ENCODE results near the gene MACROD2. TPM values are rescaled to one million over a fixed set of nuclear protein-coding genes. Genes with fewer than 3 reads are reported as not detected.

Gene MACROD2
- total RNA-seq, 1 experiment from 2014 or later, result 1.6 TPM

- Histone ChIP-seq H4K20me1 (ENCODE audit: control insufficient read depth, insufficient read depth, insufficient read length) (no peaks in the 10 kb centered on the region), H3K18ac (ENCODE audit: insufficient read length, low read depth, low read length) (no peak overlapping the region), H2AFZ (ENCODE audit: low read length) (no peak overlapping the region), H3K56ac (ENCODE audit: insufficient read length, low read depth, low read length) (no peak overlapping the region), H3K79me2 (ENCODE audit: insufficient read depth, low read length) (no peaks in the 10 kb centered on the region), H3K27ac (ENCODE audit: insufficient read length, low read depth, low read length) (no peak overlapping the region), H3K27me3 (ENCODE audit: insufficient read depth, low read length) (no peaks in the 10 kb centered on the region), H2AK5ac (ENCODE audit: insufficient read length, low read length) (no peak overlapping the region), H3K9me3 (ENCODE audit: control insufficient read depth, low read depth, low read length) (no peaks in the 10 kb centered on the region), H3K4ac (ENCODE audit: low read depth, low read length) (no peak overlapping the region), H3K4me1 (ENCODE audit: insufficient read depth, low read length) (peaks cover 5% of the 10 kb centered on the region; the same call in 1 of the 2 replicates), H3K23ac (ENCODE audit: insufficient read length, low read depth, low read length) (no peak overlapping the region), H3T11ph (ENCODE audit: low read length) (no peak overlapping the region), H3K14ac (ENCODE audit: insufficient read depth, low read length) (no peak overlapping the region), H3K9ac (ENCODE audit: extremely low read depth, insufficient read length, low read length) (no peak overlapping the region), H2BK20ac (ENCODE audit: low read depth, low read length, poor library complexity, severe bottlenecking) (no peak overlapping the region), H2BK5ac (ENCODE audit: insufficient read length, low read length) (no peak overlapping the region), H3K23me2 (ENCODE audit: insufficient read length, low read depth, low read length, poor library complexity, severe bottlenecking) (no peaks in the 10 kb centered on the region), H2BK12ac (ENCODE audit: insufficient read length, low read depth, low read length) (no peak overlapping the region), H2BK15ac (ENCODE audit: low read depth, low read length) (no peak overlapping the region), H3K4me2 (ENCODE audit: insufficient read depth, insufficient read length, low read length) (no peak overlapping the region), H4K5ac (ENCODE audit: insufficient read length, low read depth, low read length) (no peak overlapping the region), H2BK120ac (ENCODE audit: low read depth, low read length, poor library complexity, severe bottlenecking) (no peak overlapping the region), H3K79me1 (ENCODE audit: insufficient read depth, low read depth, low read length, poor library complexity, severe bottlenecking) (no peaks in the 10 kb centered on the region), H4K8ac (replicated peaks; ENCODE audit: insufficient read length, low read depth, low read length) (no peak overlapping the region), H4K91ac (ENCODE audit: insufficient read length, low read depth, low read length) (no peak overlapping the region)
- no CpG with 5 or more reads among the region's 7 CpGs for WGBS (ENCODE audit: extremely low coverage, insufficient read length, low lambda C conversion rate)
- TF ChIP-seq, protein P1, sequence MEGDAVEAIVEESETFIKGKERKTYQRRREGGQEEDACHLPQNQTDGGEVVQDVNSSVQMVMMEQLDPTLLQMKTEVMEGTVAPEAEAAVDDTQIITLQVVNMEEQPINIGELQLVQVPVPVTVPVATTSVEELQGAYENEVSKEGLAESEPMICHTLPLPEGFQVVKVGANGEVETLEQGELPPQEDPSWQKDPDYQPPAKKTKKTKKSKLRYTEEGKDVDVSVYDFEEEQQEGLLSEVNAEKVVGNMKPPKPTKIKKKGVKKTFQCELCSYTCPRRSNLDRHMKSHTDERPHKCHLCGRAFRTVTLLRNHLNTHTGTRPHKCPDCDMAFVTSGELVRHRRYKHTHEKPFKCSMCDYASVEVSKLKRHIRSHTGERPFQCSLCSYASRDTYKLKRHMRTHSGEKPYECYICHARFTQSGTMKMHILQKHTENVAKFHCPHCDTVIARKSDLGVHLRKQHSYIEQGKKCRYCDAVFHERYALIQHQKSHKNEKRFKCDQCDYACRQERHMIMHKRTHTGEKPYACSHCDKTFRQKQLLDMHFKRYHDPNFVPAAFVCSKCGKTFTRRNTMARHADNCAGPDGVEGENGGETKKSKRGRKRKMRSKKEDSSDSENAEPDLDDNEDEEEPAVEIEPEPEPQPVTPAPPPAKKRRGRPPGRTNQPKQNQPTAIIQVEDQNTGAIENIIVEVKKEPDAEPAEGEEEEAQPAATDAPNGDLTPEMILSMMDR (conservative IDR thresholded peaks at IDR 0.05), result no peak
- DNase-seq, result no peak
- Mint-ChIP-seq H3K27me3 (ENCODE audit: low read depth) (no peaks in the 10 kb centered on the region), H3K27ac (0 out of 7 replicates have a peak overlapping the region, but pooled peaks of 1 of the 3 experiments have one; percentile 26), H3K9me3 (no peaks in the 10 kb centered on the region), H3K4me3 (no peak overlapping the region), H3K36me3 (ENCODE audit: insufficient read depth in 1 of 3, low read depth in 3 of 3) (no peaks in the 10 kb centered on the region), H3K4me1 (peaks cover 35 to 43% of the 10 kb centered on the region in 2 experiments)
Measured at GRCh38 chr20:15792855-15793254, 1797.5 kb downstream of the MACROD2 start.

Measured in H9 (cell line).